K562 (cell line): ENCODE results near the gene OPRM1. TPM values are rescaled to one million over a fixed set of nuclear protein-coding genes. Genes with fewer than 3 reads are reported as not detected.

ENCODE experiments used
- ATAC-seq: fragments of 200-7000 bp; cut with Tn5 transposase; 3 replicates; pipeline ENCODE4 v1.9.1; 2020; ENCODE audit warnings: moderate library complexity
- BruUV-seq: library from RNA; stranded (reverse); fragments of 400-500 nt; replicated peaks from 2 replicates; lab custom pipeline; 2021; lab: Mats Ljungman, UMichigan
- CTCF ChIA-PET: fragments of 300-600 bp; formaldehyde crosslinking; extraction: SDS; loops from one replicate; lab custom pipeline; 2021; ENCODE audit warnings: low intra/inter-chr PET ratio; lab: Yijun Ruan, JAX
- POLR2A ChIA-PET: fragments of 300-600, 350-650 bp; sonication (Branson Sonifier 250); formaldehyde crosslinking; extraction: SDS; loops from one replicate; lab custom pipeline; 2021; ENCODE audit warnings: antibody characterized with exemption, inconsistent platforms; lab: Yijun Ruan, JAX
- DNase-seq, 4 experiments: peaks; one replicate each; pipeline versions ENCODE4 v3.0.0 to v3.0.0-alpha.2; 2011 to 2018; ENCODE audit warnings: low spot score in 3 of 4, mixed read lengths in 3 of 4; ENCODE audit errors: extremely low read depth in 1 of 4
- FAIRE-seq: peaks from 2 replicates; lab custom pipeline; 2011; peaks lifted over from hg19 to GRCh38; lab: Jason Lieb, UNC
- H2AFZ ChIP-seq: 2 replicates; pipeline ENCODE4 v1.6.0; 2011; ENCODE audit warnings: low read depth, low read length, control low read depth, inconsistent platforms
- H3K27ac ChIP-seq: fragments of 200-600 bp; 3 replicates; pipeline ENCODE4 v1.8.0; 2011; ENCODE audit warnings: low read depth, mild to moderate bottlenecking, control low read depth, inconsistent platforms, low read length, moderate library complexity, mixed read lengths; ENCODE audit errors: extremely low read depth
- H3K27me3 ChIP-seq, 2 experiments: fragments of 300-600 bp in 1 of 2; 2 replicates in 1 of 2; 3 replicates in 1 of 2; pipeline versions ENCODE4 v1.6.0 to v1.8.0; 2011; ENCODE audit warnings: inconsistent platforms in 2 of 2, low read length in 2 of 2, mild to moderate bottlenecking in 1 of 2, mixed read lengths in 1 of 2, moderate library complexity in 1 of 2; ENCODE audit not compliant: control insufficient read depth in 2 of 2, insufficient read depth in 2 of 2
- H3K36me3 ChIP-seq: fragments of 300-600 bp; 3 replicates; pipeline ENCODE4 v1.8.0; 2011; ENCODE audit warnings: mild to moderate bottlenecking, low read length, inconsistent platforms; ENCODE audit not compliant: control insufficient read depth, insufficient read depth
- H3K4me1 ChIP-seq, 2 experiments: fragments of 200-600 bp in 1 of 2; replicated peaks in 1 of 2; 2 replicates in 1 of 2; 3 replicates in 1 of 2; pipeline versions ENCODE4 v1.5.1 to v1.8.0; 2011; ENCODE audit warnings: inconsistent platforms in 2 of 2, low read length in 2 of 2, mild to moderate bottlenecking in 1 of 2, mixed read lengths in 1 of 2, moderate library complexity in 1 of 2; ENCODE audit not compliant: control insufficient read depth in 2 of 2, insufficient read depth in 2 of 2
- H3K4me2 ChIP-seq: 2 replicates; pipeline ENCODE4 v1.6.1; 2011; ENCODE audit warnings: low read length, control low read depth, inconsistent platforms, mixed read lengths; ENCODE audit not compliant: insufficient read depth
- H3K4me3 ChIP-seq: fragments of 200-600 bp; sonication (generic), shearing (Covaris generic); 2 replicates; pipeline ENCODE4 v1.5.1; 2016; ENCODE audit warnings: control low read depth, inconsistent platforms
- H3K79me2 ChIP-seq: fragments of 200-600 bp; 3 replicates; pipeline ENCODE4 v1.8.0; 2011; ENCODE audit warnings: low read length, inconsistent platforms; ENCODE audit not compliant: control insufficient read depth, insufficient read depth
- H3K9ac ChIP-seq, 2 experiments: 2 replicates each; pipeline versions ENCODE4 v1.6.0 to v1.6.1; 2011; ENCODE audit warnings: low read depth in 2 of 2, low read length in 2 of 2, control low read depth in 1 of 2, inconsistent platforms in 1 of 2, mild to moderate bottlenecking in 1 of 2, mixed read lengths in 1 of 2; ENCODE audit not compliant: insufficient read depth in 1 of 2
- H3K9me1 ChIP-seq: one replicate; pipeline ENCODE4 v1.6.0; 2011; ENCODE audit warnings: inconsistent platforms, mild to moderate bottlenecking, low read length, moderate library complexity; ENCODE audit not compliant: control insufficient read depth, insufficient read depth
- H3K9me3 ChIP-seq: replicated peaks from 2 replicates; pipeline ENCODE4 v1.5.1; 2011; ENCODE audit warnings: low read depth, low read length, inconsistent platforms; ENCODE audit not compliant: control insufficient read depth, insufficient read depth
- H4K20me1 ChIP-seq: replicated peaks from 2 replicates; pipeline ENCODE4 v1.6.1; 2011; ENCODE audit warnings: low read length, inconsistent platforms, mixed read lengths; ENCODE audit not compliant: control insufficient read depth, insufficient read depth
- DDX20 ChIP-seq: fragments of 450-650 bp; IDR thresholded peaks from 2 replicates; pipeline ENCODE4 v1.6.1; 2016; ENCODE audit warnings: missing genetic modification characterization, low read depth, mild to moderate bottlenecking, missing compliant biosample characterization, moderate library complexity
- FIP1L1 ChIP-seq: fragments of 200-400 bp; formaldehyde crosslinking; IDR thresholded peaks from 2 replicates; pipeline ENCODE4 v1.6.1; 2018; ENCODE audit warnings: mild to moderate bottlenecking, low read depth, low read length; ENCODE audit not compliant: poor library complexity, severe bottlenecking
- FOXA3 ChIP-seq, 2 experiments: fragments of 450-650 bp in 1 of 2; sonication (generic) in 1 of 2; formaldehyde crosslinking; IDR thresholded peaks in 1 of 2; conservative IDR thresholded peaks in 1 of 2; 2 replicates each; pipeline versions ENCODE4 v1.4.0 to v1.8.0; 2020 to 2022; ENCODE audit warnings: mild to moderate bottlenecking in 2 of 2, missing genetic modification reagents in 1 of 2
- FOXM1 ChIP-seq, 2 experiments: fragments of 450-650 bp in 1 of 2; sonication (generic) in 1 of 2; formaldehyde crosslinking in 1 of 2; IDR thresholded peaks; 2 replicates each; pipeline versions ENCODE4 v1.6.1 to v1.9.0; 2017 to 2022; ENCODE audit warnings: low read depth in 2 of 2, mild to moderate bottlenecking in 2 of 2, missing genetic modification reagents in 1 of 2, moderate library complexity in 1 of 2
- GTF2B ChIP-seq: IDR thresholded peaks from 2 replicates; pipeline ENCODE4 v1.6.1; 2011; ENCODE audit not compliant: insufficient read length; ENCODE audit errors: extremely low read depth
- JUN ChIP-seq, 2 experiments: sonication (generic) in 1 of 2; formaldehyde crosslinking in 1 of 2; IDR thresholded peaks; 2 replicates each; pipeline versions ENCODE4 v1.6.1 to v1.8.0; 2012 to 2022; ENCODE audit warnings: borderline replicate concordance in 2 of 2, mild to moderate bottlenecking in 2 of 2, improper control_type of control experiment in 1 of 2, low read depth in 1 of 2, low read length in 1 of 2, missing genetic modification reagents in 1 of 2
- KDM5B ChIP-seq: fragments of 200-600 bp; sonication (generic); IDR thresholded peaks from 2 replicates; pipeline ENCODE4 v1.6.1; 2012; ENCODE audit warnings: low read depth, mild to moderate bottlenecking, moderate library complexity, low read length, control low read depth, inconsistent platforms; ENCODE audit not compliant: insufficient replicate concordance
- KLF1 ChIP-seq: fragments of 450-650 bp; IDR thresholded peaks from 2 replicates; pipeline ENCODE4 v1.6.1; 2016; ENCODE audit warnings: missing genetic modification characterization, missing compliant biosample characterization
- MECOM ChIP-seq: fragments of 250-450 bp; sonication (Bioruptor Pico); IDR thresholded peaks from 2 replicates; pipeline ENCODE4 v1.8.0; 2022; ENCODE audit warnings: inconsistent platforms
- MTA1 ChIP-seq: fragments of 450-650 bp; IDR thresholded peaks from 2 replicates; pipeline ENCODE4 v1.6.1; 2017; ENCODE audit warnings: borderline replicate concordance
- NFIX ChIP-seq: fragments of 250-450 bp; sonication (Bioruptor Pico); IDR thresholded peaks from 2 replicates; pipeline ENCODE4 v1.4.0; 2020; ENCODE audit warnings: low read depth, mild to moderate bottlenecking, moderate library complexity
- RNF2 ChIP-seq: sonication (generic); IDR thresholded peaks from 2 replicates; pipeline ENCODE4 v1.6.1; 2016
- ZNF384 ChIP-seq: IDR thresholded peaks from 2 replicates; pipeline ENCODE4 v1.6.1; 2012; ENCODE audit warnings: low read depth, low read length, improper control_type of control experiment
- WGBS: fragments of 100-300 bp; shearing (Covaris generic); methylation state at CpG from one replicate; pipeline ENCODE4 v1.1.6; 2016; ENCODE audit warnings: low coverage, mixed read lengths; ENCODE audit not compliant: insufficient coverage; ENCODE audit errors: missing lambda C conversion rate; 5-methylcytosine and 5-hydroxymethylcytosine counted together
- in situ Hi-C: fragments of 300-500 bp; cut with MboI; formaldehyde crosslinking; loops from 4 replicates; pipeline ENCODE4 v1.15.0; 2018; ENCODE audit warnings: inconsistent platforms, mixed read lengths
- intact Hi-C: fragments of 100-400 bp; cut with micrococcal nuclease; formaldehyde crosslinking; loops from 2 replicates; pipeline ENCODE4 v1.14.2; 2022
- polyA plus RNA-seq, 8 experiments: library from polyadenylated mRNA; depleted of rRNA in 4 of 8; stranded (reverse) in 5 of 8; unstranded in 3 of 8; fragments of >200 nt; fragmentation: Nextera tagmentation in 2 of 8; fragmentation: Illumina TruSeq in 1 of 8; extraction: Ambion mirVana in 2 of 8; extraction: Trizol in 1 of 8; gene quantifications; 2 replicates each; pipeline versions ENCODE4 v1.2.1 to v1.2.3, GENCODE V29; 2011 to 2014; ENCODE audit warnings: inconsistent platforms in 1 of 8, missing spikeins in 1 of 8
- total RNA-seq, 7 experiments: library from RNA; depleted of rRNA in 6 of 7; stranded (reverse); fragments of >200 nt in 6 of 7; fragmentation: Illumina TruSeq in 2 of 7; extraction: Trizol in 2 of 7; gene quantifications; 2 replicates each; pipeline versions ENCODE4 v1.2.1 to v1.2.3, GENCODE V29; 2011 to 2021; ENCODE audit warnings: low replicate concordance in 1 of 7
- TF ChIP-seq, protein P1 (sequence below), 3 experiments: fragments of 200-800 bp in 1 of 3; sonication (Bioruptor generic) in 1 of 3; sonication (generic) in 1 of 3; formaldehyde crosslinking in 1 of 3; IDR thresholded peaks; 2 replicates each; pipeline versions ENCODE4 v1.6.1 to v1.8.0; 2016 to 2022; ENCODE audit warnings: mild to moderate bottlenecking in 2 of 3, missing compliant biosample characterization in 2 of 3, missing genetic modification characterization in 2 of 3, missing genetic modification reagents in 1 of 3

The OPRM1 gene
- total and polyA plus RNA-seq, 9 of the 15 experiments (the other 6 are each of a cell fraction or from before 2014, with no cell fraction given), result not detected

- Histone ChIP-seq H3K9me1 (no peaks in the 10 kb centered on the region), H3K36me3 (no peaks in the 10 kb centered on the region), H4K20me1 (no peaks in the 10 kb centered on the region), H3K27me3 (peaks cover 7 to 10% of the 10 kb centered on the region in 2 experiments; a peak in 3 of 5 replicates), H3K4me1 (no peaks in the 10 kb centered on the region), H3K9ac (no peak overlapping the region), H3K9me3 (no peaks in the 10 kb centered on the region), H3K4me3 (no peak overlapping the region), H3K27ac (no peak overlapping the region), H3K4me2 (no peak overlapping the region), H2AFZ (no peak overlapping the region), H3K79me2 (no peaks in the 10 kb centered on the region)
- no peak for FAIRE-seq
- intact Hi-C loops, result no loop called here
- TF ChIP-seq MECOM (no peak), FOXA3 (CRISPR knock-in tag; conservative IDR thresholded peaks at IDR 0.05 in 1 of 2, IDR thresholded peaks at IDR 0.05 in 1 of 2) (no peak), GTF2B (no peak), KLF1 (no peak), JUN (IDR thresholded peaks at IDR 0.05; ENCODE audit: borderline replicate concordance, low read depth, low read length) (no peak), JUN (CRISPR knock-in tag; IDR thresholded peaks at IDR 0.05; ENCODE audit: borderline replicate concordance) (no peak), MTA1 (no peak), DDX20 (tag) (no peak), RNF2 (no peak), NFIX (no peak), FIP1L1 (no peak), ZNF384 (no peak), FOXM1 (IDR thresholded peaks at IDR 0.05; ENCODE audit: low read depth) (no peak), FOXM1 (CRISPR knock-in tag; IDR thresholded peaks at IDR 0.05; ENCODE audit: low read depth) (no peak), KDM5B (no peak)
- TF ChIP-seq, protein P1, sequence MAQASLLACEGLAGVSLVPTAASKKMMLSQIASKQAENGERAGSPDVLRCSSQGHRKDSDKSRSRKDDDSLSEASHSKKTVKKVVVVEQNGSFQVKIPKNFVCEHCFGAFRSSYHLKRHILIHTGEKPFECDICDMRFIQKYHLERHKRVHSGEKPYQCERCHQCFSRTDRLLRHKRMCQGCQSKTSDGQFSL (CRISPR knock-in tag; IDR thresholded peaks at IDR 0.05), result no peak
- TF ChIP-seq, protein P1 (tag; IDR thresholded peaks at IDR 0.05), result no peak
- no TSS peak for BruUV-seq
- 0% methylated on average over 4 of the region's 4 CpGs for WGBS
- in situ Hi-C loops, result no loop called here
- ChIA-PET POLR2A (no interaction called here), CTCF (no interaction called here)
- ATAC-seq, result no peak
- DNase-seq, result no peak
Observed at GRCh38 chr6:154236646-154237301, 197.7 kb downstream of the OPRM1 start.
